HEK293 (cell line): Measurements from ENCODE around the gene ST7.

ENCODE experiments used
- CTCF ChIA-PET: fragments of 350-600 bp; formaldehyde crosslinking; extraction: SDS; loops from one replicate; lab custom pipeline; 2021; ENCODE audit warnings: antibody characterized with exemption; lab: Yijun Ruan, JAX
- POLR2A ChIA-PET: fragments of 300-600 bp; formaldehyde crosslinking; extraction: SDS; loops from one replicate; lab custom pipeline; 2020; ENCODE audit warnings: antibody characterized with exemption, inconsistent platforms; lab: Yijun Ruan, JAX
- H3K27ac ChIP-seq: fragments of 200-500 bp; sonication (Bioruptor generic); 2 replicates; pipeline ENCODE4 v1.5.1; 2014; ENCODE audit warnings: low read depth, low read length, control low read depth, inconsistent platforms; ENCODE audit errors: extremely low read depth
- H3K36me3 ChIP-seq, 2 experiments: fragments of 200-500 bp in 1 of 2; sonication (Bioruptor generic) in 1 of 2; 1 replicate in 1 of 2; 2 replicates in 1 of 2; pipeline ENCODE4 v1.5.1; 2014 to 2017; ENCODE audit warnings: inconsistent platforms in 2 of 2, low read length in 2 of 2; ENCODE audit not compliant: control insufficient read depth in 2 of 2, insufficient read depth in 1 of 2
- H3K4me1 ChIP-seq: fragments of 200-500 bp; sonication (Bioruptor generic); 2 replicates; pipeline ENCODE4 v1.5.1; 2014; ENCODE audit warnings: mild to moderate bottlenecking, low read length, inconsistent platforms; ENCODE audit not compliant: control insufficient read depth, insufficient read depth
- H3K4me3 ChIP-seq: 2 replicates; pipeline ENCODE4 v1.5.1; 2011; ENCODE audit warnings: low read depth, mild to moderate bottlenecking, control low read depth, low read length, moderate library complexity
- H3K9me3 ChIP-seq: fragments of 200-500 bp; sonication (Bioruptor generic); 2 replicates; pipeline ENCODE4 v1.5.1; 2014; ENCODE audit warnings: low read depth, low read length, inconsistent platforms; ENCODE audit not compliant: control insufficient read depth, insufficient read depth
- KLF9 ChIP-seq: fragments of 450-650 bp; formaldehyde crosslinking; IDR thresholded peaks from 2 replicates; pipeline ENCODE4 v1.5.1; 2016; ENCODE audit warnings: missing biosample characterization, missing genetic modification characterization, low read depth
- YY1 ChIP-seq: fragments of 450-650 bp; formaldehyde crosslinking; IDR thresholded peaks from 2 replicates; pipeline ENCODE4 v1.5.1; 2018; ENCODE audit warnings: missing biosample characterization, missing genetic modification characterization
- ZBTB20 ChIP-seq: fragments of 450-650 bp; formaldehyde crosslinking; IDR thresholded peaks from 2 replicates; pipeline ENCODE4 v1.5.1; 2016; ENCODE audit warnings: missing biosample characterization, missing genetic modification characterization
- ZNF133 ChIP-seq: fragments of 450-650 bp; formaldehyde crosslinking; IDR thresholded peaks from 2 replicates; pipeline ENCODE4 v1.5.1; 2016; ENCODE audit warnings: missing biosample characterization, missing genetic modification characterization
- ZNF366 ChIP-seq: fragments of 450-650 bp; formaldehyde crosslinking; conservative IDR thresholded peaks from 2 replicates; pipeline ENCODE4 v1.5.1; 2016; ENCODE audit warnings: missing biosample characterization, missing genetic modification characterization
- ZNF416 ChIP-seq: fragments of 450-650 bp; formaldehyde crosslinking; IDR thresholded peaks from 2 replicates; pipeline ENCODE4 v1.5.1; 2016; ENCODE audit warnings: missing biosample characterization, missing genetic modification characterization
- ZNF600 ChIP-seq: fragments of 450-650 bp; formaldehyde crosslinking; IDR thresholded peaks from 2 replicates; pipeline ENCODE4 v1.5.1; 2016; ENCODE audit warnings: missing biosample characterization, missing genetic modification characterization
- ZNF621 ChIP-seq: fragments of 450-650 bp; formaldehyde crosslinking; IDR thresholded peaks from 2 replicates; pipeline ENCODE4 v1.5.1; 2017; ENCODE audit warnings: missing biosample characterization, missing genetic modification characterization
- ZNF624 ChIP-seq: fragments of 450-650 bp; formaldehyde crosslinking; IDR thresholded peaks from 2 replicates; pipeline ENCODE4 v1.5.1; 2017; ENCODE audit warnings: missing biosample characterization, missing genetic modification characterization
- ZNF747 ChIP-seq: fragments of 450-650 bp; formaldehyde crosslinking; IDR thresholded peaks from 2 replicates; pipeline ENCODE4 v1.5.1; 2016; ENCODE audit warnings: missing biosample characterization, missing genetic modification characterization
- TF ChIP-seq, protein P1 (sequence below): fragments of 450-650 bp; formaldehyde crosslinking; IDR thresholded peaks from 2 replicates; pipeline ENCODE4 v1.5.1; 2017; ENCODE audit warnings: missing biosample characterization, missing genetic modification characterization

Gene ST7

DNA sequence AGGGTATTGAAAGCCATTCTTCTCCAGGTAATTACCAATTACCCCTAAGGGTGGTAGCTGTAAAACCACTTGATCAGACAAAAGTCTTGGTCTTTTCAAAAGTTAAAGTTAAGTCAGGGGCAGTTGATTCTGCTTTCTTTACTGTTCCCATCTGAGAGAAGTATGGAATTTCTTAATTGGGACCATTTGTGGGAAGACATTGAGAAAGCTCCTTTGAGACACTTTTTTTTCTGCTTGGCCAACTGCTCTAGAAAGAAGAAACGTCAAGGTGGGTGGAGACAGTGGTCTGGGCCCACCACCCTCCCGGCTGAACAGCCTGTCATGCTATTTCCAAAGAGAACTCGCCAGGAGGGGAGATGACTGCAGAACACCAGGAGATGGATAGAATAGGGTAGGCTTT is 324.3 kb downstream of the ST7 start:
- POLR2A ChIA-PET, result no interaction called here
- CTCF ChIA-PET, result no interaction called here
- no peak overlapping the region for H3K27ac ChIP-seq
- H3K4me3 ChIP-seq, result no peak overlapping the region
- 0 out of 2 replicates have a peak, but pooled peaks cover 9% of the 10 kb centered on the region for H3K4me1 ChIP-seq
- no peaks in the 10 kb centered on the region for H3K9me3 ChIP-seq
- H3K36me3 ChIP-seq, result no peaks in the 10 kb centered on the region
- TF ChIP-seq ZNF366 (tag by site-specific recombination) (no peak), ZNF133 (tag by site-specific recombination) (no peak), ZNF747 (tag by site-specific recombination) (no peak), ZNF621 (tag by site-specific recombination) (no peak)
- TF ChIP-seq, protein P1, sequence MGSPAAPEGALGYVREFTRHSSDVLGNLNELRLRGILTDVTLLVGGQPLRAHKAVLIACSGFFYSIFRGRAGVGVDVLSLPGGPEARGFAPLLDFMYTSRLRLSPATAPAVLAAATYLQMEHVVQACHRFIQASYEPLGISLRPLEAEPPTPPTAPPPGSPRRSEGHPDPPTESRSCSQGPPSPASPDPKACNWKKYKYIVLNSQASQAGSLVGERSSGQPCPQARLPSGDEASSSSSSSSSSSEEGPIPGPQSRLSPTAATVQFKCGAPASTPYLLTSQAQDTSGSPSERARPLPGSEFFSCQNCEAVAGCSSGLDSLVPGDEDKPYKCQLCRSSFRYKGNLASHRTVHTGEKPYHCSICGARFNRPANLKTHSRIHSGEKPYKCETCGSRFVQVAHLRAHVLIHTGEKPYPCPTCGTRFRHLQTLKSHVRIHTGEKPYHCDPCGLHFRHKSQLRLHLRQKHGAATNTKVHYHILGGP (tag by site-specific recombination), result no peak
- TF ChIP-seq, all 188 proteins: peak for 0

DNA sequence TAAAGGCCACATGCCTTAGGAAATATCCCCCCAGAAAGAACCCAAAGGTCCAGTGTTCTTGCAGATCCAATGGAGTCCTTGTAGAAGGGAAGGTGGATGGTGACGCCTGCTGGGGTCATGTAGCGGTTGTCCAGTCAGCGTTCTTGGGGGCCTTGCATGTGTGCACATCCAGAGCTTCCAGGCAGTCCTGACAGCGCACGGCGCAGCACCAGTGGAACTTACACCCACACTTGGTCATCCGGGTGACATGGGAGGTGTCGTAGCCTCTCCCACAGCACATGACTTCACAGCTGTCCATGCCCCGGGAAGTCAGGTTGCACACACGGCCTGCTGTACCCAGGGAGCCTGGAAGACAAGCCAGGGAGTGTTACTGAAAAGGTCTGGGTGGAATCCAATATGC is 324.7 kb downstream of the ST7 start:
- Histone ChIP-seq H3K36me3 (no peaks in the 10 kb centered on the region), H3K4me3 (no peak overlapping the region), H3K27ac (no peak overlapping the region), H3K4me1 (0 out of 2 replicates have a peak, but pooled peaks cover 9% of the 10 kb centered on the region), H3K9me3 (no peaks in the 10 kb centered on the region)
- POLR2A ChIA-PET, result no interaction called here
- TF ChIP-seq ZNF416 (tag by site-specific recombination) (no peak), KLF9 (tag by site-specific recombination) (no peak), YY1 (tag by site-specific recombination) (no peak)
- CTCF ChIA-PET, result interaction anchor here (0.6 kb wide), 1 partner anchor 672 kb away, joined by 3 read pairs; no protein-coding TSS in a partner anchor

DNA sequence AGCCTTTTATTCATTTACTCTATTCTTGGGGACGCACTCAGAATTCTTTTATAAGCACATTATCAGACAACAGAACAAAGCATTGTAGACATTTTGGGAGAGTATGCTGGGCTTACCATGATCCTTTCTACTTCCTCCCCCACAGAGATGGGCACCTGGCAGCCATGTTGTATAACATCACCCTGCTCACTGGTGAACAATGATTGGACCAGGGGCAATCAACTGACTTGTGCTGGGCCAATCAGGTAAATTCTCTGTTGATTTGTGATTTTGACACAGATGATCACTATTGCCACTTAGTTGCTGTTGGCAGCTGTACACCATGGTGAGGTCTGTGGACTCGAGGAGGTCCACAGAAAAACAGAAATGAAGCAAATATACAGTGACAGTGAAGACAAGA is 325.9 kb downstream of the ST7 start:
- POLR2A ChIA-PET, result no interaction called here
- H3K36me3 ChIP-seq, result no peaks in the 10 kb centered on the region
- no peak overlapping the region for H3K27ac ChIP-seq
- no peak overlapping the region for H3K4me3 ChIP-seq
- H3K4me1 ChIP-seq, result 0 out of 2 replicates have a peak, but pooled peaks cover under 1% of the 10 kb centered on the region
- no peaks in the 10 kb centered on the region for H3K9me3 ChIP-seq
- CTCF ChIA-PET, result no interaction called here
- no peak for TF ChIP-seq ZBTB20
- TF ChIP-seq ZNF624 (tag by site-specific recombination), result no peak
- no peak for TF ChIP-seq ZNF600 (tag by site-specific recombination)
